SK-N-SH (cell line): ENCODE measurements around the gene LKAAEAR1. TPM values are rescaled to one million over a fixed set of nuclear protein-coding genes. Genes with fewer than 3 reads are reported as not detected.

Source experiments
- CTCF ChIA-PET: fragments of 300-600, 350-600 bp; formaldehyde crosslinking; extraction: SDS; loops from one replicate; lab custom pipeline; 2021; lab: Yijun Ruan, JAX
- POLR2A ChIA-PET: fragments of 350-600 bp; sonication (Branson Sonifier 250); formaldehyde crosslinking; extraction: SDS; loops from one replicate; lab custom pipeline; 2020; ENCODE audit warnings: antibody characterized with exemption, inconsistent platforms; lab: Yijun Ruan, JAX
- DNase-seq: peaks from one replicate; pipeline ENCODE4 v3.0.0; 2012
- H2AFZ ChIP-seq: fragments of 200-600 bp; sonication (generic); 2 replicates; pipeline ENCODE4 v1.8.1; 2016; ENCODE audit warnings: antibody characterized with exemption, mild to moderate bottlenecking, low read depth
- H3F3A ChIP-seq: fragments of 200-600 bp; sonication (generic); replicated peaks from 2 replicates; pipeline ENCODE3; 2016; ENCODE audit warnings: antibody characterized with exemption, mild to moderate bottlenecking; ENCODE audit not compliant: insufficient read depth
- H3K27ac ChIP-seq, 2 experiments: fragments of 200-500 bp in 1 of 2; fragments of 200-600 bp in 1 of 2; sonication (Bioruptor generic) in 1 of 2; sonication (generic), shearing (Covaris generic) in 1 of 2; 2 replicates each; pipeline versions ENCODE4 v1.5.1 to v1.6.1; 2014 to 2016; ENCODE audit warnings: low read depth in 2 of 2, inconsistent platforms in 1 of 2, low read length in 1 of 2, mild to moderate bottlenecking in 1 of 2, mixed read lengths in 1 of 2
- H3K27me3 ChIP-seq: fragments of 200-600 bp; sonication (generic), shearing (Covaris generic); 2 replicates; pipeline ENCODE4 v1.6.1; 2016; ENCODE audit warnings: mixed run types; ENCODE audit not compliant: insufficient read depth
- H3K36me3 ChIP-seq, 2 experiments: fragments of 200-500 bp in 1 of 2; fragments of 200-600 bp in 1 of 2; sonication (Bioruptor generic) in 1 of 2; sonication (generic) in 1 of 2; replicated peaks in 1 of 2; 2 replicates each; pipeline versions ENCODE3 to v1.5.1; 2014 to 2016; ENCODE audit warnings: low read length in 1 of 2, mild to moderate bottlenecking in 1 of 2; ENCODE audit not compliant: insufficient read depth in 2 of 2, control insufficient read depth in 1 of 2
- H3K4me1 ChIP-seq, 2 experiments: fragments of 200-500 bp in 1 of 2; fragments of 200-600 bp in 1 of 2; sonication (Bioruptor generic) in 1 of 2; sonication (generic), shearing (Covaris generic) in 1 of 2; 2 replicates each; pipeline versions ENCODE4 v1.5.1 to v1.6.1; 2014 to 2016; ENCODE audit warnings: low read depth in 1 of 2, low read length in 1 of 2, mixed run types in 1 of 2; ENCODE audit not compliant: insufficient read depth in 2 of 2, control insufficient read depth in 1 of 2
- H3K4me2 ChIP-seq: fragments of 200-600 bp; sonication (generic), shearing (Covaris generic); 2 replicates; pipeline ENCODE4 v1.6.1; 2017; ENCODE audit warnings: mixed run types
- H3K4me3 ChIP-seq, 2 experiments: fragments of 200-500 bp in 1 of 2; fragments of 200-600 bp in 1 of 2; sonication (Bioruptor generic) in 1 of 2; sonication (generic), shearing (Covaris generic) in 1 of 2; 2 replicates each; pipeline versions ENCODE4 v1.5.1 to v1.8.1; 2014 to 2016; ENCODE audit warnings: low read depth in 2 of 2, inconsistent platforms in 1 of 2, low read length in 1 of 2, mild to moderate bottlenecking in 1 of 2, mixed read lengths in 1 of 2, moderate library complexity in 1 of 2
- H3K79me2 ChIP-seq: fragments of 200-600 bp; sonication (generic); 2 replicates; pipeline ENCODE4 v1.8.1; 2017; ENCODE audit warnings: mild to moderate bottlenecking; ENCODE audit not compliant: insufficient read depth
- H3K9ac ChIP-seq: fragments of 200-600 bp; sonication (generic); 2 replicates; pipeline ENCODE4 v1.6.1; 2017; ENCODE audit warnings: mixed run types
- H3K9me2 ChIP-seq: fragments of 200-600 bp; sonication (generic); 2 replicates; pipeline ENCODE4 v1.6.1; 2017; ENCODE audit warnings: mixed run types
- H3K9me3 ChIP-seq: fragments of 200-600 bp; sonication (generic); 2 replicates; pipeline ENCODE4 v1.6.1; 2017; ENCODE audit warnings: mixed run types, mild to moderate bottlenecking, moderate library complexity
- H4K20me1 ChIP-seq: fragments of 200-600 bp; sonication (generic); 2 replicates; pipeline ENCODE4 v1.6.1; 2017; ENCODE audit warnings: mild to moderate bottlenecking, mixed run types; ENCODE audit not compliant: insufficient read depth
- CHD2 ChIP-seq: fragments of 150-350 bp; IDR thresholded peaks from 2 replicates; pipeline ENCODE4 v1.6.1; 2018; ENCODE audit warnings: low read length; ENCODE audit not compliant: partially characterized antibody
- EP300 ChIP-seq, 2 experiments: IDR thresholded peaks; 2 replicates each; pipeline versions ENCODE4 v1.4.0 to v1.6.1; 2012; ENCODE audit warnings: borderline replicate concordance in 1 of 2, low read depth in 1 of 2, low read length in 1 of 2
- FOXJ3 ChIP-seq: sonication (generic); formaldehyde crosslinking; IDR thresholded peaks from 2 replicates; pipeline ENCODE4 v1.5.1; 2020; ENCODE audit warnings: mild to moderate bottlenecking, missing genetic modification reagents
- FOXM1 ChIP-seq: IDR thresholded peaks from 2 replicates; pipeline ENCODE4 v1.4.0; 2012; ENCODE audit warnings: low read depth, mild to moderate bottlenecking
- GABPA ChIP-seq: IDR thresholded peaks from 2 replicates; pipeline ENCODE4 v1.4.0; 2012; ENCODE audit warnings: low read depth, mild to moderate bottlenecking
- IRF3 ChIP-seq: fragments of 150-350 bp; IDR thresholded peaks from 2 replicates; pipeline ENCODE4 v1.6.1; 2016; ENCODE audit warnings: mild to moderate bottlenecking, low read depth, low read length
- JUND ChIP-seq: IDR thresholded peaks from 2 replicates; pipeline ENCODE4 v1.4.0; 2012
- MXI1 ChIP-seq: IDR thresholded peaks from 2 replicates; pipeline ENCODE4 v1.6.1; 2012; ENCODE audit warnings: mild to moderate bottlenecking, low read depth, low read length, improper control_type of control experiment
- NFIC ChIP-seq: IDR thresholded peaks from 2 replicates; pipeline ENCODE4 v1.4.0; 2012; ENCODE audit warnings: borderline replicate concordance
- RAD21 ChIP-seq: IDR thresholded peaks from 2 replicates; pipeline ENCODE4 v1.6.1; 2012; ENCODE audit warnings: mild to moderate bottlenecking, low read length
- RCOR1 ChIP-seq: fragments of 150-350 bp; IDR thresholded peaks from 2 replicates; pipeline ENCODE4 v1.6.1; 2017; ENCODE audit warnings: antibody characterized with exemption, low read length
- RFX5 ChIP-seq: IDR thresholded peaks from 2 replicates; pipeline ENCODE4 v1.6.1; 2012; ENCODE audit warnings: mild to moderate bottlenecking, improper control_type of control experiment, low read length
- RXRA ChIP-seq: IDR thresholded peaks from 2 replicates; pipeline ENCODE4 v1.4.0; 2012; ENCODE audit warnings: low read depth, mild to moderate bottlenecking, borderline replicate concordance
- SIN3A ChIP-seq: IDR thresholded peaks from 2 replicates; pipeline ENCODE4 v1.6.1; 2012; ENCODE audit warnings: low read depth, mild to moderate bottlenecking, low read length, moderate library complexity, borderline replicate concordance
- SMC3 ChIP-seq: IDR thresholded peaks from 2 replicates; pipeline ENCODE4 v1.6.1; 2012; ENCODE audit warnings: low read depth, low read length, improper control_type of control experiment
- whole genome bisulfite sequencing: methylation state at CpG from one replicate; pipeline ENCODE4 v1.1.6; 2017; ENCODE audit warnings: low lambda C conversion rate; 5-methylcytosine and 5-hydroxymethylcytosine counted together
- polyA plus RNA-seq, 3 experiments: library from polyadenylated mRNA; depleted of rRNA; stranded (reverse); fragments of >200 nt; gene quantifications; 2 replicates each; pipeline ENCODE4 v1.2.3, GENCODE V29; 2012

The LKAAEAR1 gene
- polyA plus RNA-seq, 1 of the 3 experiments (the other 2 are of a cell fraction), result 0.71 TPM

GRCh38 chr20:64098471-64099013 is 14.3 kb upstream of the LKAAEAR1 start:
- no peak overlapping the region for H2AFZ ChIP-seq
- DNase-seq, result no peak
- H3K27ac ChIP-seq, result no peak overlapping the region
- H3F3A ChIP-seq, result no peaks in the 10 kb centered on the region
- no peaks in the 10 kb centered on the region; the same call in 1 of the 2 replicates for H3K27me3 ChIP-seq
- 89% methylated on average over 12 of the region's 28 CpGs for WGBS
- no peaks in the 10 kb centered on the region for H3K9me3 ChIP-seq
- H4K20me1 ChIP-seq, result no peaks in the 10 kb centered on the region
- ChIA-PET CTCF (interaction anchor here (0.9 to 2.3 kb wide), 4 partner anchors 14 to 40 kb away, joined by 3 to 16 read pairs (median 4); partner anchors contain the start of gene LKAAEAR1), POLR2A (no interaction called here)
- no peaks in the 10 kb centered on the region for H3K36me3 ChIP-seq
- no peak overlapping the region for H3K4me2 ChIP-seq
- no peaks in the 10 kb centered on the region for H3K9me2 ChIP-seq
- H3K79me2 ChIP-seq, result no peaks in the 10 kb centered on the region
- peaks cover 0 to 2% of the 10 kb centered on the region in 2 experiments; a peak in 1 of 4 replicates for H3K4me1 ChIP-seq
- no peak overlapping the region for H3K4me3 ChIP-seq
- no peak overlapping the region for H3K9ac ChIP-seq
- TF ChIP-seq RFX5 (no peak), SMC3 (no peak), NFIC (no peak), MXI1 (no peak), EP300 (IDR thresholded peaks at IDR 0.05; ENCODE audit: borderline replicate concordance in 1 of 2, low read depth in 1 of 2, low read length in 1 of 2) (no peak), FOXM1 (no peak), GABPA (no peak), FOXJ3 (no peak), RAD21 (no peak), JUND (no peak), SIN3A (no peak)

GRCh38 chr20:64096535-64096934 is 12.3 kb upstream of the LKAAEAR1 start:
- CTCF ChIA-PET, result interaction anchor here (0.9 to 1.8 kb wide), 3 partner anchors 10 to 24 kb away, joined by 3 to 8 read pairs (median 3); partner anchors contain the start of genes LKAAEAR1 and NPBWR2
- no peaks in the 10 kb centered on the region for H3K36me3 ChIP-seq
- no peaks in the 10 kb centered on the region for H3K27me3 ChIP-seq
- H3K9me2 ChIP-seq, result no peaks in the 10 kb centered on the region
- no peaks in the 10 kb centered on the region for H3F3A ChIP-seq
- no peak for DNase-seq
- 75% methylated on average over 6 of the region's 6 CpGs for WGBS
- no peak overlapping the region for H3K4me3 ChIP-seq
- no peaks in the 10 kb centered on the region for H3K9me3 ChIP-seq
- H2AFZ ChIP-seq, result no peak overlapping the region
- H3K9ac ChIP-seq, result no peak overlapping the region
- no peaks in the 10 kb centered on the region for H4K20me1 ChIP-seq
- H3K4me2 ChIP-seq, result no peak overlapping the region
- H3K4me1 ChIP-seq, result peaks cover 0 to 14% of the 10 kb centered on the region in 2 experiments; a peak in 1 of 4 replicates
- no peak overlapping the region for H3K27ac ChIP-seq
- TF ChIP-seq RAD21 (no peak), RCOR1 (no peak), RXRA (no peak), FOXJ3 (no peak), IRF3 (no peak), CHD2 (no peak)
- TF ChIP-seq, all 33 proteins: peak for 0
- POLR2A ChIA-PET, result no interaction called here
- H3K79me2 ChIP-seq, result no peaks in the 10 kb centered on the region
